Measurements from ENCODE around the gene C10orf105.

C10orf105 gene

DNA sequence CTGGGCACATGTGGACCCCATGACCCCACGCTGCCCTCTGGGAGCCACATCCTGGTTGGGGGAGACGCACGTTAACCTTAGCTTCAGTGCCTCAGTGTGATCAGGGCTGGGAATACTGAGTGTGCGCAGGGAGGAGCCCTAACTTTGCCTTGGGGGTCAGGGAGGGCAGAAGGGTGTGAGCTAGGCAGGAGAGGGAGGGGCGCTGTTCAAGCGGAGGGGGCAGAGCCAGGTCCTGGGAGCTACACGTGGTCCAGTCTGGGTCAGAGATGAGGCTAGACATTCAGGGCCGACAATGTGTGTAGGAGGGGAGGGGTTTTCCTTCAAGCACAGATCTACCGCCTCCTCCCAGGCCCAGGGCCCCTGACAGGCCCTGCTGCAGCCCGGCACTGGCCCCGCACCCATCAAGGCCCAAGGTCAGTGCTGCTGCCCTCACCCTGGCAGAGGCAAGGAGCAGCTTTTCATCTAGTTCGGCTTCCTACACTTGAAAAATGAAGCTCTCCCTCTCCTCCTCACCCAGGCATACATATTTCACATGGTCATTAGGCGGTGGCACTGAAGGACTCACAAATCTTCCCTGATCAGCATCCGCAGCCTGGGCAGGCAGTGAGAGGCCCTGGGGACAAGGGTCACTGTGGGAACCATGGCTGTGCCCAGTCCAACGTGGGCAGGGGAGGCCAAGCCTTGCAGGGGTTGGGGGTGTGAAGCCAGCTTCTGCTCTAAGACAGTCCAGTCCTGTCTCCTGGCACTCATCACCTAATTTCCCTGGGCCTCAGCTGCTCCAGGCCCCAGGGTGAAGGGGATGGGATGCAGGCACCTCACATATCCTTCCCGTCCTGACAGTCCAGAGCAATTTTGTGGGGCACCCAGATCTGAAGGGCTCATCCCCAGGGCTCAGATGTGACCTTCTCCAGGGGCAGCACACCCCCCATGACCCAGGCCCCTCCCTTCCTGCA, 47.3 kb downstream of the C10orf105 start:
- DNase-seq, result no peak

DNA sequence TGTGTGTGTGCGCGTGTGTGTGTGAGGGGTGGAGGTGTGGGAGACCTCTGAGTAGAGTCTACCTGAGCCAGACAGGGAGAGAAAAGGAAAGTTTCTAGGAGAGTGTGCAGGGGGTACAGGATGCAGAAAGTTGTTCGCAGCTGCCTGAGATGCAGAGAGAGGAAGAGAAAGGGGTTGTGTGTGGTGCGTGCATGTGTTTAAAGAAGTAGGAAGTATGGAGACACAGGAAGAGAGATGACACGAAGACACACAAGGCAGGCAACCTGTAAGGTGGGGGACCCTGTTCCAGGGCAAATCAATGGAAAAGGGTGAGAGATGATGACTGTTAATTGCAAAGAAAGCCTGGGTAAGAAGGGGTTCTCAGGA, 52.2 kb downstream of the C10orf105 start:
- DNase-seq, result no peak

DNA sequence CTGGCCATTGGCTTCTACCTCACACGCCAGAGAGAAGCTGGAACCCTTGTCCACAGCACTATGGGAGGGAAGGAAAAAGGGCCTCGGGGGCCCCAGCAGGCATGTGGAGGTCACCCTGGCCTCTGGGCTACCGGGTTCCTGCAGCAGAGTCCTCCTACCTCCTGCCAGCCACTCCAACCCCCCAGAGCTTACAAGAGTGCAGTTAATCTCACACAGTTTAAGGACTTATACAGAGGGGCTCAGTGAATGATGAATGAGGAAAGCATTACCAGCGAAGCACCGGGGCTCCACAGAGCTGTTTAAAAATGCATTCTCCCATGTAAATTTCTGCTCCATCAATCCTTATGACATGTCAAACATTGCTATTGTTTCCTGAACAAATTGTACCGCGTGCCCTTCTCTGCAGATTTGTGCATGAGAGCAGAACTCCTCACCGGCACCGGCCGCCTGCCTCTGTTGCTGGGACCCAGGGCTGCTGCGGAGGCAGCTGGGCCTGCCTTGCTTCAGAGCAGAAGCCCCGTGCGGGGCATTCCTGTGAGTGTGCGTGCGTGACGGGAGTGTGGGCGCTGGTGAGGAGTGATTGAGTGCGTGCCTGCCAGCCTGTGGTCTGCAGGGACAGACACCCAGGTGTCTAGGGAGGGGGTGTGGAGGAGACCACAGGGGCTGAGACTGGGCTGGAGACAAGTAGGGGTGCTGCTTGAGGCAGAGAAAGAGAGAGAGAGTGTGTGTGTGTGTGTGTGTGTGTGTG, 52.8 kb downstream of the C10orf105 start:
- DNase-seq, result no peak

DNA sequence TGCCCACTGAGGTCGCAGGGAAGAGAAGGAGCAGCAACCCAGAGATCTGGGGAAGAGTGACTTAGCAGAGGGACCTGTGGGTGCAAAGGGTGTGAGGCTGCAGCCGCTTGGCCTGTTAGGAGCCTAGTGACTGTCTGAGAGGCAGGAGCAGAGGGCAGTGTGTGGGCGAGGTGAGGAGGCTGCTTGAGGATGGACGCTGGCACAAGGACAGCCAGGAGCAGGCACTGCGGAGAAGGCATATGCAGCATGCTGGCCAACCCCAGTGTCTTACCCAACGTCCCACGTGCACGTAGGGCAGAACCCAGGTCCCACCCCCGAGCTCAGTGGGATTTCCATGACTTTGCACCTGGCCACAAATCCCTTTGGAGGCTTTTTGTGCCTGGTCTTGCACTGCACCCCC, 54.1 kb downstream of the C10orf105 start:
- DNase-seq, result no peak

DNA sequence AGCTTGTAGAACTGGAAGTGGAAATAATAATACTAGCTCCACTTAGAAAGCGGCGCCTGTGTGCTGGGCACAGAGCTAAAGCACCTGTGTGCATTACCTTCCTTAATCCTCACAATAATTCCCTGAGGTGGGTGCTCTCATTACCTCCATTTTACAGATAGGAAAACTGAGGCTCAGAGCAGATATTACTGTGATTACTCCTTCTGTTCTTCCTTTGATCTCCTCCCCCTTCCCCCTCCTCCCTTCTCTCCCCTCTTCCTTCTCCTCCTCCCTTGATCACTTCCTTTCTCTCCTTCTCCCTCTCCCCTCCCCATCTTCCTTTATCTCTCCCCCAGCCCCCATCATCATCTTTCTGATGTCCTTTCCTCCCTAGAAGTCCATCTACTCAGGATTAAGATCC, 55.0 kb downstream of the C10orf105 start:
- no peak for DNase-seq

DNA sequence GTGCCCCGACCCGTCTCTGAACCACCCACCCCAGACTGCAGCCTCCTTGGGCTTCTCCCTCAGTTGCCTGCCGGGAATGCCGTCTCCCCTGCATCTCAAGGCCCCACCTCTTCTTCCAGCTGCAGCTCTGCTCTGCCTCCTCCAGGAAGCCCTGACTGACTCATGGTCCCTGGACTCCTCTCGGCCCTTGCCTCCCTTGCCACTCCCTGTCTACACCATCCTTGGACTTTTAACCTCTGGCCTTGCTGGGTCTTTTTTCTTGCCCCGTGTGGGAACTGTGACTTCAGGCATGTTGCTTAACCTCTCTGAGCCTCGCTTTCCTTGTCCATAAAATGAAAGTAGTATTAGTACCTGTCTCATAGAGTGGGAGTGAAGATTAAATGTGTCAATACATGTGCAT, 56.3 kb downstream of the C10orf105 start:
- no peak for DNase-seq

DNA sequence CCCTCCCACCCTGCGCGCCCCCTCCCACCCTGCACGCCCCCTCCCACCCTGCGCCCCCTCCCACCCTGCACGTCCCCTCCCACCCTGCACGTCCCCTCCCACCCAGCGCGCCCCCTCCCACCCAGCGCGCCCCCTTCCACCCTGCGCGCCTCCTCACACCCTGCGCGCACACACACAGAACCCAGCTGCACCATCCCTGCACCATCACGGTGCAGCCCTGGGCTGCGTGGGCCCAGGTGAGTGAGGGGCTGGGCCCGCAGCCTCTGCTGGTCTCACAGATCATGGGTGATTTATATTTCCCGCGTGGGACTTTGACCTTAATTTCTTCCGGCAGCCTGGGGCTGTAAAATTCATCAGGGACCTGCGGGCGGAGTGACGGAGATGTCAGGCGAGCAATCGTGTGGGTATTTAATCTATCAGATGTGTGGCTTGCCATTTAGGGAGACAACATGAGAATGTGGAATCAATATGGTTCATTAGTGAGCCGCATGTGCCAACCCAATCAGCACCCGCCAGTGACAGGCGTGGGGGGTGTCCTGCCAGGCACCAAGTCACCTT, 57.7 kb downstream of the C10orf105 start:
- no peak for DNase-seq

All from activated T-cell treated with anti-CD3 and anti-CD28 coated beads, Interleukin-2, amount 50 U/mL, for 48 hours (primary cell).